MM.1S (cell line): ENCODE data around the gene PPEF1.

ENCODE experiments used
- EZH2 ChIP-seq: fragments of 300-600 bp; sonication (generic); optimal IDR thresholded peaks from 2 replicates; pipeline ENCODE3; 2017; ENCODE audit warnings: low read depth, mild to moderate bottlenecking, antibody characterized with exemption, low read length, mixed read lengths
- TF ChIP-seq, protein P1 (sequence below): fragments of 300-600 bp; sonication (generic); IDR thresholded peaks from 2 replicates; pipeline ENCODE4 v1.5.1; 2016; ENCODE audit warnings: antibody characterized with exemption, low read length, mixed read lengths

- TF ChIP-seq EZH2 = no peak
- TF ChIP-seq, protein P1, sequence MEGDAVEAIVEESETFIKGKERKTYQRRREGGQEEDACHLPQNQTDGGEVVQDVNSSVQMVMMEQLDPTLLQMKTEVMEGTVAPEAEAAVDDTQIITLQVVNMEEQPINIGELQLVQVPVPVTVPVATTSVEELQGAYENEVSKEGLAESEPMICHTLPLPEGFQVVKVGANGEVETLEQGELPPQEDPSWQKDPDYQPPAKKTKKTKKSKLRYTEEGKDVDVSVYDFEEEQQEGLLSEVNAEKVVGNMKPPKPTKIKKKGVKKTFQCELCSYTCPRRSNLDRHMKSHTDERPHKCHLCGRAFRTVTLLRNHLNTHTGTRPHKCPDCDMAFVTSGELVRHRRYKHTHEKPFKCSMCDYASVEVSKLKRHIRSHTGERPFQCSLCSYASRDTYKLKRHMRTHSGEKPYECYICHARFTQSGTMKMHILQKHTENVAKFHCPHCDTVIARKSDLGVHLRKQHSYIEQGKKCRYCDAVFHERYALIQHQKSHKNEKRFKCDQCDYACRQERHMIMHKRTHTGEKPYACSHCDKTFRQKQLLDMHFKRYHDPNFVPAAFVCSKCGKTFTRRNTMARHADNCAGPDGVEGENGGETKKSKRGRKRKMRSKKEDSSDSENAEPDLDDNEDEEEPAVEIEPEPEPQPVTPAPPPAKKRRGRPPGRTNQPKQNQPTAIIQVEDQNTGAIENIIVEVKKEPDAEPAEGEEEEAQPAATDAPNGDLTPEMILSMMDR = no peak
Observed at GRCh38 chrX:18674417-18674787, 33.0 kb upstream of the PPEF1 start.
